ENCODE data around the gene LRP2BP. TPM values are rescaled to one million over a fixed set of nuclear protein-coding genes. Genes with fewer than 3 reads are reported as not detected.

The LRP2BP gene
- polyA plus RNA-seq, 2 of the 4 experiments (the other 2 are of a cell fraction): 0.23 to 0.37 TPM

DNA sequence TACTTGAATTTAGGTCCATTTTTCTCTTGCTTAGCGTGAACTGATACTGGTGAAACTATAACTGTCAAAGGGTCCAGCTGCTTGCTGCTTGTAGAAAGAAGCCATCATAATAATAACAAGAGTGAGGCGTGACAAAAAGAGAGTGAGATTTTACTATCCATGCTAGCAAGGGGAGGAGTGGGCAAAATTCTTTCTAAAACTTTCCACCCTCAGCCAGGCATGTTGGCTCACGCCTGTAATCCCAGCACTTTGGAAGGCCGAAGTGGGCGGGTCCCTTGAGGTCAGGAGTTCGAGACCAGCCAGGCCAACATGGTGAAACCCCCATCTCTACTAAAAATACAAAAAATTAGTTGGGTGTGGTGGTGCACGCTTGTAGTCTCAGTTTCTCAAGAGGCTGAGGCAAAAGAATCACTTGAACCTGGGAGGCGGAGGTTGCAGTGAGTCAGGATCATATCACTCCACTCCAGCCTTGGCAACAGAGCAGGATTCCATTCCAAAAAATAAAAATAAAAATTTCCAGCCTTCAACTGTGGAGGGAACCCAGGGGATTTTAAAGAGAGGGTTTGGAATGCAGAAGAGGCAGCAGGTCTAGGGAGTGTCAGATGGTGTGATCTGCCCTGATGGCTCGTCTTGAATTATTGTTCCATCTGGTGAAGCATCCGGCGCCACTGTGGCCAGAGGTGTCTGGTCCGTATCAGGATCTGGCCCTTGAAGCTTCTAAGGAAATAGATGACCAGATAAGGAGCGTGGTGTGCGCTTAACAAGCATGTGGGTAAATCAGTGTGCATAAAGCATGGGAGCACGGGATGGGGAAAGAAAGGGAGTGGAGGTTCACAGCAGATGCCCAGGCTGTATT is 51.8 kb downstream of the LRP2BP start:
- no peaks in the 10 kb centered on the region for H3K4me1 ChIP-seq
- 94% methylated on average over 15 of the region's 15 CpGs for WGBS (ENCODE audit: missing lambda C conversion rate)
- no peak for ATAC-seq
- CTCF ChIA-PET: no interaction called here
- POLR2A ChIA-PET: no interaction called here
- no peak overlapping the region for H3K4me2 ChIP-seq
- TF ChIP-seq RCOR1 (IDR thresholded peaks at IDR 0.05; ENCODE audit: low read depth, low read length) (no peak), HOXB13 (CRISPR knock-in tag; IDR thresholded peaks at IDR 0.05; ENCODE audit: low read depth) (no peak), SMC3 (IDR thresholded peaks at IDR 0.05) (no peak), BHLHE40 (IDR thresholded peaks at IDR 0.05; ENCODE audit: low read depth, low read length) (no peak), CHD2 (IDR thresholded peaks at IDR 0.05; ENCODE audit: low read length, partially characterized antibody) (no peak), TFCP2L1 (CRISPR knock-in tag; IDR thresholded peaks at IDR 0.05) (no peak), FOSB (CRISPR knock-in tag; IDR thresholded peaks at IDR 0.05) (no peak), ZC3H11A (IDR thresholded peaks at IDR 0.05) (no peak), EHF (CRISPR knock-in tag; IDR thresholded peaks at IDR 0.05) (no peak), NPAS2 (CRISPR knock-in tag; IDR thresholded peaks at IDR 0.05; ENCODE audit: borderline replicate concordance) (no peak), MAZ (IDR thresholded peaks at IDR 0.05; ENCODE audit: borderline replicate concordance, low read depth, low read length) (no peak), NFE2L2 (conservative IDR thresholded peaks at IDR 0.05; ENCODE audit: low read length) (no peak), KDM5A (IDR thresholded peaks at IDR 0.05) (no peak)
- TF ChIP-seq, protein P1, sequence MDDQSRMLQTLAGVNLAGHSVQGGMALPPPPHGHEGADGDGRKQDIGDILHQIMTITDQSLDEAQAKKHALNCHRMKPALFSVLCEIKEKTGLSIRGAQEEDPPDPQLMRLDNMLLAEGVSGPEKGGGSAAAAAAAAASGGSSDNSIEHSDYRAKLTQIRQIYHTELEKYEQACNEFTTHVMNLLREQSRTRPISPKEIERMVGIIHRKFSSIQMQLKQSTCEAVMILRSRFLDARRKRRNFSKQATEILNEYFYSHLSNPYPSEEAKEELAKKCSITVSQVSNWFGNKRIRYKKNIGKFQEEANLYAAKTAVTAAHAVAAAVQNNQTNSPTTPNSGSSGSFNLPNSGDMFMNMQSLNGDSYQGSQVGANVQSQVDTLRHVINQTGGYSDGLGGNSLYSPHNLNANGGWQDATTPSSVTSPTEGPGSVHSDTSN (IDR thresholded peaks at IDR 0.05): no peak
- TF ChIP-seq, protein P2, sequence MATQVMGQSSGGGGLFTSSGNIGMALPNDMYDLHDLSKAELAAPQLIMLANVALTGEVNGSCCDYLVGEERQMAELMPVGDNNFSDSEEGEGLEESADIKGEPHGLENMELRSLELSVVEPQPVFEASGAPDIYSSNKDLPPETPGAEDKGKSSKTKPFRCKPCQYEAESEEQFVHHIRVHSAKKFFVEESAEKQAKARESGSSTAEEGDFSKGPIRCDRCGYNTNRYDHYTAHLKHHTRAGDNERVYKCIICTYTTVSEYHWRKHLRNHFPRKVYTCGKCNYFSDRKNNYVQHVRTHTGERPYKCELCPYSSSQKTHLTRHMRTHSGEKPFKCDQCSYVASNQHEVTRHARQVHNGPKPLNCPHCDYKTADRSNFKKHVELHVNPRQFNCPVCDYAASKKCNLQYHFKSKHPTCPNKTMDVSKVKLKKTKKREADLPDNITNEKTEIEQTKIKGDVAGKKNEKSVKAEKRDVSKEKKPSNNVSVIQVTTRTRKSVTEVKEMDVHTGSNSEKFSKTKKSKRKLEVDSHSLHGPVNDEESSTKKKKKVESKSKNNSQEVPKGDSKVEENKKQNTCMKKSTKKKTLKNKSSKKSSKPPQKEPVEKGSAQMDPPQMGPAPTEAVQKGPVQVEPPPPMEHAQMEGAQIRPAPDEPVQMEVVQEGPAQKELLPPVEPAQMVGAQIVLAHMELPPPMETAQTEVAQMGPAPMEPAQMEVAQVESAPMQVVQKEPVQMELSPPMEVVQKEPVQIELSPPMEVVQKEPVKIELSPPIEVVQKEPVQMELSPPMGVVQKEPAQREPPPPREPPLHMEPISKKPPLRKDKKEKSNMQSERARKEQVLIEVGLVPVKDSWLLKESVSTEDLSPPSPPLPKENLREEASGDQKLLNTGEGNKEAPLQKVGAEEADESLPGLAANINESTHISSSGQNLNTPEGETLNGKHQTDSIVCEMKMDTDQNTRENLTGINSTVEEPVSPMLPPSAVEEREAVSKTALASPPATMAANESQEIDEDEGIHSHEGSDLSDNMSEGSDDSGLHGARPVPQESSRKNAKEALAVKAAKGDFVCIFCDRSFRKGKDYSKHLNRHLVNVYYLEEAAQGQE (IDR thresholded peaks at IDR 0.05): no peak
- TF ChIP-seq, protein P3, sequence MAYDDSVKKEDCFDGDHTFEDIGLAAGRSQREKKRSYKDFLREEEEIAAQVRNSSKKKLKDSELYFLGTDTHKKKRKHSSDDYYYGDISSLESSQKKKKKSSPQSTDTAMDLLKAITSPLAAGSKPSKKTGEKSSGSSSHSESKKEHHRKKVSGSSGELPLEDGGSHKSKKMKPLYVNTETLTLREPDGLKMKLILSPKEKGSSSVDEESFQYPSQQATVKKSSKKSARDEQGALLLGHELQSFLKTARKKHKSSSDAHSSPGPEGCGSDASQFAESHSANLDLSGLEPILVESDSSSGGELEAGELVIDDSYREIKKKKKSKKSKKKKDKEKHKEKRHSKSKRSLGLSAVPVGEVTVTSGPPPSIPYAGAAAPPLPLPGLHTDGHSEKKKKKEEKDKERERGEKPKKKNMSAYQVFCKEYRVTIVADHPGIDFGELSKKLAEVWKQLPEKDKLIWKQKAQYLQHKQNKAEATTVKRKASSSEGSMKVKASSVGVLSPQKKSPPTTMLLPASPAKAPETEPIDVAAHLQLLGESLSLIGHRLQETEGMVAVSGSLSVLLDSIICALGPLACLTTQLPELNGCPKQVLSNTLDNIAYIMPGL (CRISPR knock-in tag; IDR thresholded peaks at IDR 0.05; ENCODE audit: borderline replicate concordance): no peak
- no peak for DNase-seq (ENCODE audit: low read depth in 1 of 2, low spot score in 1 of 2)
- no peak overlapping the region for H3K27ac ChIP-seq
- no peak for FAIRE-seq
- H3K9me3 ChIP-seq: no peaks in the 10 kb centered on the region
- no peak overlapping the region for H3K4me3 ChIP-seq

DNA sequence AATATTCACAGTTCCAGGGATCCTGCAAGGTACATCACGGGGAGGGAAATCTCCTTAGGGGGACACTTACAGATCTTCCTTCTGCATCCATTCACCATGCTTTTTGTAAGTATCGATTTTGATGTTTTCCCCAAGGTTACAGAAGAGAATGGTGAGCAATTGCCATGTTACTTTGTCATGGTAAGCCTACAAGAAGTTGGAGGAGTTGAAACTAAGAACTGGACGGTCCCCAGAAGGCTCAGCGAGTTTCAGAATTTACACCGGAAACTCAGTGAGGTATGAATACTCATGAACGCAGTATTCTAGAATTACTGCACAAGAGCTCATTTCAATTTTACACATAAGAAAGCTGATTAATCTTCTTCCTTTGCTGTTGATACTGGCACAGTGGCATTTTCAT is 53.9 kb downstream of the LRP2BP start:
- POLR2A ChIA-PET: no interaction called here
- DNase-seq (ENCODE audit: low read depth in 1 of 2, low spot score in 1 of 2) (no peak), ATAC-seq (no peak), FAIRE-seq (no peak)
- no peak overlapping the region for H3K4me3 ChIP-seq
- CTCF ChIA-PET: interaction anchor here (0.5 kb wide), 1 partner anchor 20 kb away, joined by 4 read pairs; no protein-coding TSS in a partner anchor
- no peaks in the 10 kb centered on the region for H3K9me3 ChIP-seq
- H3K27ac ChIP-seq: no peak overlapping the region
- H3K4me1 ChIP-seq: no peaks in the 10 kb centered on the region
- 85% methylated on average over 6 of the region's 6 CpGs for WGBS (ENCODE audit: missing lambda C conversion rate)
- no peak overlapping the region for H3K4me2 ChIP-seq
- TF ChIP-seq RCOR1 (IDR thresholded peaks at IDR 0.05; ENCODE audit: low read depth, low read length) (no peak), CBX2 (IDR thresholded peaks at IDR 0.05; ENCODE audit: borderline replicate concordance, low read depth) (no peak), ZC3H11A (IDR thresholded peaks at IDR 0.05) (no peak), PHF8 (IDR thresholded peaks at IDR 0.05; ENCODE audit: borderline replicate concordance, low read depth) (no peak), KDM1A (IDR thresholded peaks at IDR 0.05; ENCODE audit: low read depth) (no peak), MYC (IDR thresholded peaks at IDR 0.05; ENCODE audit: borderline replicate concordance, low read length) (no peak), TFCP2L1 (CRISPR knock-in tag; IDR thresholded peaks at IDR 0.05) (no peak), JUNB (IDR thresholded peaks at IDR 0.05) (no peak), CBX8 (IDR thresholded peaks at IDR 0.05) (no peak), ESRRA (IDR thresholded peaks at IDR 0.05; ENCODE audit: borderline replicate concordance, low read length) (no peak), SREBF2 (IDR thresholded peaks at IDR 0.05) (no peak), RNF2 (IDR thresholded peaks at IDR 0.05; ENCODE audit: borderline replicate concordance, low read depth) (no peak), FOXS1 (CRISPR knock-in tag; IDR thresholded peaks at IDR 0.05) (no peak), TP53 (CRISPR knock-in tag; IDR thresholded peaks at IDR 0.05) (no peak)
- TF ChIP-seq, protein P2 (IDR thresholded peaks at IDR 0.05): no peak
